ENCODE results near the gene HS3ST5. TPM values are rescaled to one million over a fixed set of nuclear protein-coding genes. Genes with fewer than 3 reads are reported as not detected.

HS3ST5 gene
- total RNA-seq, 1 donor from 2014 or later: 0.12 TPM

DNA sequence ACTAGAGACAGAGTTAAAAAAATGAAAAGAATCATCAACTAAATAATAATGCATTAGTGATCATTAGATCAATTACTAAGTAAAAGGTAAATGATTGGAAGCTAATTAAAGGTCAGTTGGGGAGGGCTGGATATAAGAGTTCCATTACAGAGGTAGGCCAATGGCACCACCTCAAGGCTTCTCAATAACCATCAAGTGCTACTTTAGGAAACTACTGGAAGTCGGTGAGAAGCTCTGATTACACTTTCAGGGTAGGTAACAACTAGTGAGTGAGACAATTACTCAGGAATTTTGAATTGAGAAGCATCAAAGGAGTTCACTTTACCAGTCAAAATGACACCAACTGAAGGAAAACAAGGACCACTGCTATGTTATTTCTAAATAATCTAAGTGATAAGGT, 281.7 kb downstream of the HS3ST5 start:
- Histone ChIP-seq H3K36me3 (no peaks in the 10 kb centered on the region), H3K9me3 (no peaks in the 10 kb centered on the region), H3K27ac (no peak overlapping the region), H3K4me3 (no peak overlapping the region), H3K27me3 (ENCODE audit: low read depth) (no peaks in the 10 kb centered on the region), H3K4me1 (no peaks in the 10 kb centered on the region)
- no peak for TF ChIP-seq CTCF (IDR thresholded peaks at IDR 0.05)
- no peak for ATAC-seq
- intact Hi-C loops (cut with DNase I): no loop called here
- no peak for DNase-seq

GRCh38 chr6:114058435-114058834, 284.4 kb downstream of the HS3ST5 start:
- Histone ChIP-seq H3K36me3 (no peaks in the 10 kb centered on the region), H3K4me1 (no peaks in the 10 kb centered on the region), H3K4me3 (no peak overlapping the region), H3K27ac (no peak overlapping the region), H3K27me3 (ENCODE audit: low read depth) (no peaks in the 10 kb centered on the region), H3K9me3 (no peaks in the 10 kb centered on the region)
- intact Hi-C loops (cut with DNase I): no loop called here
- TF ChIP-seq CTCF (IDR thresholded peaks at IDR 0.05): no peak
- DNase-seq: no peak
- no peak for ATAC-seq

DNA sequence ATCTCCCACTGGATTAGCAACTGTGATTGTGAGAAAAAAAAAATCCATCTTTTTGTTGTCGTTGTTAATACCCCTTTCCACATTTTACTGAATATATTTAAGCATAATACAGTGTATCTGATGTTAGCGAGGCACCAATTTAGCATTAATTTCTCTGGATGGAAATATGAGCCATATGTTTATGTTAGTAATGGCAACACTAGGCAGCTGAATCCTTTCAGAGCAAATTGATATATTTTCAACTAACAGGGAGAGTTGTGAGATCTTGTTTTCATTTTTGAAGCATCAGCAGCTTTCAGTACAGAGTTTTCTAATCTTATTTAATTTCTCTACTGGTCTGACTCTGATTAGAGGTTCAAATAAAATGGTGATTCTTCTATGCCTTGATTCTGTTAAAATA, 287.1 kb downstream of the HS3ST5 start:
- no peak for TF ChIP-seq CTCF (IDR thresholded peaks at IDR 0.05)
- DNase-seq: no peak
- Histone ChIP-seq H3K4me1 (no peaks in the 10 kb centered on the region), H3K9me3 (no peaks in the 10 kb centered on the region), H3K4me3 (no peak overlapping the region), H3K27ac (no peak overlapping the region), H3K36me3 (no peaks in the 10 kb centered on the region), H3K27me3 (ENCODE audit: low read depth) (no peaks in the 10 kb centered on the region)
- no peak for ATAC-seq
- intact Hi-C loops (cut with DNase I): no loop called here

DNA sequence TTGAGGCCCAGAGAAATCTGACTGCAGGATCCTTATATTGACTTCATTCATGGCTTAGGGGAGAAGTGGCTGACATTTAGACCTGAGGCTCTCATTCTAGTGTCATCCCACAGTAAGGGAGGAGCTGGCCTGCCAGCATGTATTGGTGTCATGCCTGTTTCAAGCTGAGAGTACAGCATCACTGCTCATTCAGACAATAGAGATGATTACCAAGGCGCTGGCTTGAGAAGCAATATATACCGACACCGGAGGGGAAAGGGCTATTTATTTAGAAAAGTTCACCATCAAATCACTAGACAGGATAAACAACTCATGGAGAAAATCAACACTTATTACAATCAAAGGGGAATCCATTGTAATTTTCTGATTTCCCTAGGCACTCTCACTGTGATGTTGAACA, 287.5 kb downstream of the HS3ST5 start:
- H3K9me3 ChIP-seq: no peaks in the 10 kb centered on the region
- TF ChIP-seq CTCF (IDR thresholded peaks at IDR 0.05): no peak
- H3K36me3 ChIP-seq: no peaks in the 10 kb centered on the region
- intact Hi-C loops (cut with DNase I): no loop called here
- H3K27me3 ChIP-seq (ENCODE audit: low read depth): no peaks in the 10 kb centered on the region
- ATAC-seq (no peak), DNase-seq (no peak)
- no peak overlapping the region for H3K4me3 ChIP-seq
- H3K4me1 ChIP-seq: no peaks in the 10 kb centered on the region
- no peak overlapping the region for H3K27ac ChIP-seq

- no peak for ATAC-seq
- no peak for DNase-seq
- intact Hi-C loops (cut with DNase I): no loop called here
- H3K9me3 ChIP-seq: no peaks in the 10 kb centered on the region
- no peak overlapping the region for H3K4me3 ChIP-seq
- no peaks in the 10 kb centered on the region for H3K4me1 ChIP-seq
- H3K27me3 ChIP-seq (ENCODE audit: low read depth): no peaks in the 10 kb centered on the region
- no peak overlapping the region for H3K27ac ChIP-seq
- no peaks in the 10 kb centered on the region for H3K36me3 ChIP-seq
- no peak for TF ChIP-seq CTCF (IDR thresholded peaks at IDR 0.05)
Observed at GRCh38 chr6:114053791-114054190, 289.0 kb downstream of the HS3ST5 start.

DNA sequence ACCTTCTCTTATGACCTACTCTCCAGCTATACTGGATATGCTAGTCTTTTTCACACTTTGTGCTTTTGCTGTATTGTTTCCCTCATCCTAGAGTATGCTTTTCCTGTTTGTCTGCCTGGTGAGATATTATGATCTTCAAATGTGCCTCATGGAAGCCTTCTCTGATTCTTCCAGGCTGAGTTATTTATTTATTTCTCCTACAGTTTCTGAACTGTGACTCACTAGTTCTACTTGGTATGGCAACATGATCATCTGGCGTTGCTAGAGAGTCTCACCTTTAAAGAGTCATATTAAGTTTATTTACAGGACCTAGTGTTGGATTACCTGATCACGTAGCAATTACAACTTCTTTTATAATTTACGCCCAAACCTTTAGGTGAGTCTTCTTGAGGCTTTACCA, 290.7 kb downstream of the HS3ST5 start:
- no peak for TF ChIP-seq CTCF (IDR thresholded peaks at IDR 0.05)
- DNase-seq (no peak), ATAC-seq (no peak)
- intact Hi-C loops (cut with DNase I): no loop called here
- Histone ChIP-seq H3K9me3 (no peaks in the 10 kb centered on the region), H3K36me3 (no peaks in the 10 kb centered on the region), H3K4me1 (no peaks in the 10 kb centered on the region), H3K27ac (no peak overlapping the region), H3K27me3 (ENCODE audit: low read depth) (no peaks in the 10 kb centered on the region), H3K4me3 (no peak overlapping the region)
